ENCODE data around the gene EIF4EBP2. TPM values are rescaled to one million over a fixed set of nuclear protein-coding genes. Genes with fewer than 3 reads are reported as not detected.

EIF4EBP2 gene
- total RNA-seq, 6 experiments from 2014 or later = 21.0 to 80.8 (median 56.7) TPM

GRCh38 chr10:70399177-70399576, 4.8 kb upstream of the EIF4EBP2 start:
- TF ChIP-seq CTCF (IDR thresholded peaks at IDR 0.05) = no peak
- no peak for TF ChIP-seq POLR2A (IDR thresholded peaks at IDR 0.05)
- Histone ChIP-seq H3K36me3 (no peaks in the 10 kb centered on the region), H3K27me3 (no peaks in the 10 kb centered on the region), H3K27ac (no peak overlapping the region), H3K4me3 (no peak overlapping the region), H3K9me3 (no peaks in the 10 kb centered on the region), H3K4me1 (peaks cover 0 to 19% (median 0%) of the 10 kb centered on the region in 4 donors)
- DNase-seq (no peak), ATAC-seq (no peak)
- intact Hi-C loops (cut with DNase I) = no loop called here
- WGBS (ENCODE audit: insufficient coverage, low coverage, low lambda C conversion rate, missing lambda C conversion rate) = 91% methylated on average over 3 of the region's 3 CpGs

DNA sequence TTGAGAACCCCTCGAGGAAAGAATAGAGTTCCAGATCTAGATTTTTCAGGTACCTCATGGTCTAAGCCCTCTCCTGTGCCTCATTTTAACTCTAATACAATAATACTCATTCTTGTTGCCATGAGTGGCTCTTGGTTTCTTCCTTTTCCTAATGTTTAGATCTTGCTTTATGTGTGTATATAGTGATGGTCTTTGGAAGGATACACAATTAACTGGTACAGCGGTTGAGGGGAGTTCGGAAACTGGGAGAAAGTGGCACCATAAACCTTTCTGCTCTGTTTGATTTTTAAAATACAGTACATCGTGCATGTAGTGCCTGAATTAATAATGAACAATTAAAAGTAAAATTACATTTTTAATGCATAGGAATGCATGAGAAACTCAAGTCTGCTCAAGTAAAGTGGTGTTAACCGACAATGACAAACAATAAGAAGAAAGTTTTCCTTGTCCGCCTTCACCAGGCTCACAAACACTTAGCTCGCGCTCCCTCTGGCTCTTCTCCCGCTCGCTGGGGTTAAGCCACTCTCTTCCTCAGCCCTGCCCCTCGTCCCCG, 386 bp upstream of the EIF4EBP2 start:
- H3K4me1 ChIP-seq = peaks cover 0 to 32% (median 6%) of the 10 kb centered on the region in 4 donors
- peak overlapping the region; percentile 78 to 97 (median 87) for H3K4me3 ChIP-seq
- intact Hi-C loops (cut with DNase I) = no loop called here
- DNase-seq (no peak), ATAC-seq (no peak)
- no peaks in the 10 kb centered on the region for H3K36me3 ChIP-seq
- WGBS (ENCODE audit: insufficient coverage, low coverage, low lambda C conversion rate, missing lambda C conversion rate) = 8% methylated on average over 10 of the region's 12 CpGs
- TF ChIP-seq POLR2A (IDR thresholded peaks at IDR 0.05) (no peak), CTCF (IDR thresholded peaks at IDR 0.05) (no peak)
- H3K27ac ChIP-seq = peak overlapping the region; percentile 28 to 94 (median 94)
- H3K9me3 ChIP-seq = no peaks in the 10 kb centered on the region
- H3K27me3 ChIP-seq = no peaks in the 10 kb centered on the region

DNA sequence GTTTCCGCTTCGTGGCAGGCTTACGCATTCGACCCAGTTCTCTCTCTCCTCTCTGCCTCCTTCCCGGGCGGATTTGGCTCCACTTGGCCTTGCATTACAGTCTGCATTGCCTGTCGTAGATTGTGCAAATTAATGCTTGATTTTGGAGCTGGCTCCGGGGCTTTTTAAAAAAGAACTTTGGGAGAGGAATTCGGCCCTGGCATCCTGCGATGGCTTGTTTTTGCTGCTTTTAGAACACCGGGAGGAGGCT, 767 bp downstream of the EIF4EBP2 start:
- intact Hi-C loops (cut with DNase I) = no loop called here
- WGBS (ENCODE audit: insufficient coverage, low coverage, low lambda C conversion rate, missing lambda C conversion rate) = under 1% methylated on average over 11 of the region's 11 CpGs
- Histone ChIP-seq H3K9me3 (no peaks in the 10 kb centered on the region), H3K4me3 (peak overlapping the region; percentile 78 to 97 (median 87)), H3K27me3 (no peaks in the 10 kb centered on the region), H3K4me1 (peaks cover 0 to 32% (median 6%) of the 10 kb centered on the region in 4 donors), H3K27ac (peak overlapping the region; percentile 94 to 99 (median 94)), H3K36me3 (no peaks in the 10 kb centered on the region)
- DNase-seq (no peak), ATAC-seq (peak in 2 of 4 donors; percentile 3)
- no peak for TF ChIP-seq CTCF (IDR thresholded peaks at IDR 0.05)
- no peak for TF ChIP-seq POLR2A (IDR thresholded peaks at IDR 0.05)

DNA sequence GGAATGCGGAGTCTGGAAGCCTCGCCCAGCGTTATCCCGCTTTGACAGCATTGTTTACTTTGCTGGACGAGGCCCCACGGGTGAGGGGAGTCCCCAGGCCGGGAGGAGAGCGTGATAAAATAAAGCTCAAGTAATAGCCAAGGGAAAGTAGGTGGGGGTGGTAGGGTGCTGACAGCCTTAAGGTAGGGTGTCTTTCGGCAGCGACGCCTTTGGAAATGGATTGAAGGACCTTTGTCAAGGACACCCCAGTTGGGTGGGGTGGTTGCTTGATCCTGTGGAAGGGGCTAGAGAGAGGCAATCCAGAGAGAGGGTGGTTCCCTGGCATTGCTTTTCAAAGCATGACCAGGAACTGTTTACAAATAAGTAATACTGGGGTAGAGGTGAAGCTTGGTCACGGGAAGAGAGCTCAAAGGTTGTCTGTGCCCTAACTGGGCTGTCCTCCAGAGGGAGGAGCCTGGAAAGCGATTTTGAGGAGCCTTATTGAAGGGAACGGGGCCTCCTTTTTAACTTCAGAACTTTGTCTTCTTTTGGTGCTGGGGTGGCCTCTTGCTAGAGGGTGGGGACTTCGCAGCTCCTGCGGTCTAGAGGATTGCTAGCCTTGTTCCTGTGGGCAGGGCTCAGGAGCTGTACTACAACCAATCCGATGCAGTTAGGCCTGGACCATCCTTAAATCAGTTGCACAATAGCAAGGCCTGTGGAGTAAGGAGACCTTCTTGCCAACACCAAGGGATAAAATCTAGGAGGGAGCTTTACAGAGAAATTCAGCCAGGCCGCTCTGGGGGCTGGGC, 1.3 kb downstream of the EIF4EBP2 start:
- under 1% methylated on average over 18 of the region's 18 CpGs for WGBS (ENCODE audit: insufficient coverage, low coverage, low lambda C conversion rate, missing lambda C conversion rate)

More for the DNA sequence above, 1.3 kb downstream of the EIF4EBP2 start:
- Histone ChIP-seq H3K4me3 (peak overlapping the region; percentile 78 to 97 (median 87)), H3K4me1 (peaks cover 0 to 32% (median 6%) of the 10 kb centered on the region in 4 donors), H3K36me3 (no peaks in the 10 kb centered on the region), H3K27ac (peak overlapping the region; percentile 94 to 99 (median 94)), H3K27me3 (no peaks in the 10 kb centered on the region), H3K9me3 (no peaks in the 10 kb centered on the region)
- intact Hi-C loops (cut with DNase I) = no loop called here
- DNase-seq = peak; percentile 69 to 90 (median 85)
- TF ChIP-seq CTCF (IDR thresholded peaks at IDR 0.05) (peak in 1 of 4 donors; percentile 11), POLR2A (IDR thresholded peaks at IDR 0.05) (peak; percentile 52)
- ATAC-seq = peak; percentile 67 to 82 (median 80)

Measured in right lobe of liver (tissue), 6 donors.